ENCODE data around the gene HDC. TPM values are rescaled to one million over a fixed set of nuclear protein-coding genes. Genes with fewer than 3 reads are reported as not detected.

The HDC gene
- polyA plus RNA-seq, 1 donor: 1.2 TPM

GRCh38 chr15:50256188-50257041 is 9.1 kb downstream of the HDC start:
- DNase-seq (ENCODE audit: low read depth): no peak

DNA sequence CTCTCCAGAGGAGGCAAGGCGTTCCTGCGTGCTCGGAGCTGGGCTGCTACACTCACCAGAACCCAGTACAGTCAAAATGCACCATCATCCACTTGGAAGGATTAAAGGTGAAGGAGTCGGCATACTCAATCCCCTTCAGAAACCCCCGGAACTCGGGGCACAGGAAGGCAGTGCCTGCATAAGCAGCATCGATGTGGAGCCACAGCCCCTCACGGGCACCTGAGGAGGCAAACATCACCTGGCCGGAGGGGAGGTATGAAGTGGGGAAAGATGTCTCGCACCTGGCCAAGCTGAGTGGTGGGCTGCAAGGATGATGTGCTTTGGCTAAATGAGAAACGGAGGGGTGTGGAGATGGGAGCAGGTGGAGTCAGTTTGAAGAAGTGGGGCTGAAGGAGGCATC is 13.0 kb downstream of the HDC start:
- DNase-seq (ENCODE audit: low read depth): no peak

DNA sequence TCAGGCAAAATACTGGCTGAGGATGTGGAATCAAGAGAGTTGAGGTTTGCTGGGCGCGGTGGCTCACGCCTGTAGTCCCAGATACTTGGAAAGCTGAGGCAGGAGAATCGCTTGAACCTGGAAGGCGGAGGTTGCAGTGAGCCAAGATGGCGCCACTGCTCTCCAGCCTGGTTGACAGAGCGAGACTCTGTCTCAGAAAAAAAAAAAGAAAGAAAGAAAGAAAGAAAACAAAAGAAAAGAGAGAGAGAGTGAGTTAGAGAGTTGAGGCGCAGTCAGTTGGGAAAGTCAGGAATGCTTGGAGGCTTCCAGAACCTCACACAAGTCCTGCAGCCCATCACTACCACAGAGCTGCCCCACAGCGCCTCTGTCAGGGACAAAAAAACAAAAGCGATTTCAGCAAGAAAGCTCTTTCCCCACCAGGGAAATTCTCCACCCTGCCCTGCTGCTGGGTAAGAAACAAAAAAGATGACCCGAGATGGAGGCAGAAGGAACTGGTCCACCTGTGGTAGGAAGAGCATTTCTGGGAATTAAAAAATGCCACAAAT is 13.8 kb downstream of the HDC start:
- no peak for DNase-seq (ENCODE audit: low read depth)

DNA sequence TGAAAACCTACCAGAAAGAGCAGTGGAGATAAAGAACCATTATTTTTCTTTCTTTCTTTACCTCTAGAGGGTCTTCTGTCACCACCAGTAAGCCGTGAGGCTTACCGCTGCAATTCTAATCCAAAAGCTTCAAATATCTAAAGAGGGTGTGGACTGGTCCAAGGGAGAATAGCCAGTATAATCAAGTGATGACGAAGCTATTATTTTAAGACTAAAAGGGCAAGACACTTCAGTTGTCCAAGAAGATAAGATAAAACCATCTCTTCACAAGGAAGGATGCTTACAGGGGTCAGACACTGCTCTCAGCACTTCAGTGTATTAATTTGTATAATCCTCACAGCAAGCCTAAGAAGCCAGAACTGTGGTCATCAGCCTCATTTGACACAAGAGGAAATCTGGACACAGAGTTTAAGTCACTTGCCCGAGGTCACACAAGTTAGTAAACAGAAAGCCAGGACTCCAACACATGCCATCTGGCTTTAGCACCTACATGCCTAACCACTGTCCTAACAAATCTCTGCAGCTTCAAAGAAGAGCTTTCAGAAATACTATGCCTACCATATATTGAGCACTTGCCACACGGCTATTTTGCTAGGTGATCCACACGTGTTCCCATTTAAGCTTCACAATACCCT is 14.6 kb downstream of the HDC start:
- DNase-seq (ENCODE audit: low read depth): no peak

DNA sequence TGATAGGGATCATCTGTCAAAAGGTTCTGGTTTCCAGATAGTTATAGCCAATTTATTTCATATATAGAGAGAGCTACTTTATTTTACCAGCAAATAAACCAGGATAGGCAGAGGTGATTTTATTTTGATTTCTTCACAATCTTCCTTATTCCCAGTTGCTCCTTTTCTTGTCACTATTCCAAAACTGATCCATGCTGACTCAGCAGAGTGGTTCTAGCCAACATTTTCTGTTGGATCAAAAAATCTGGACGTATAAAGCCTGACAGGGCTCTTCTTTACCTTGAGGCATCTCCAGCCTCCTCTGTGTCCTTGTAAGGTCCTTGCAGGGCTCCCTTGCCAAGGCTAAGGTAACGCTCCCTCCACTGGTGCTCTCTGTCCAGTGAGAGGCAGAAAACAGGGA is 15.8 kb downstream of the HDC start:
- DNase-seq (ENCODE audit: low read depth): no peak

DNA sequence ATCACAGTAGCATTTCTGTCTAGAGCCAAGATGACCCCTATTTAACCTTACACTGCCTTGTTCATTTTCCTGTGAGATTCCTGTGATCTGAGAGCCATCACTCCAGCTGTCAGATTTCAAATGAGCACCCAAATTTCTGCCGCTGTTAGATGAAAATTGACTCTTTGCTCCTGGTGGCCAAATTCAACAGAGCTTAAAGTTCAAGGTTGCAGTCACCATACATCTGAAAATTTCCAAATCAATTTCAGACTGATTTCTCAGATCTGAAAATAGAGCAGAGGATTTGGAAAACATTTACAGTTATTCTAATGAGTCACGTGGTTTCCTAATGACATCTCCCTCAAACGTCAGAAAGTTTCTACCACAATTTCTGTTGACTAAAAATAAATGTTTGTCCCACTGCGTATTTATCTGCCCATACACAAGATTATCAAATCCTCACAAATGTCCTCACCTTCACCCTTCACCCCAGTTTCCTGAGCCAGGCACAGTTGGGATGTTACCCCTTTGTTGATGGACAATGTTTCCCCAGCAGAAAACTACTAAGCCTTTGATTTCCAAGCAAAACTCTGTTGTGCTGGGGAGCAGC is 16.4 kb downstream of the HDC start:
- no peak for DNase-seq (ENCODE audit: low read depth)

DNA sequence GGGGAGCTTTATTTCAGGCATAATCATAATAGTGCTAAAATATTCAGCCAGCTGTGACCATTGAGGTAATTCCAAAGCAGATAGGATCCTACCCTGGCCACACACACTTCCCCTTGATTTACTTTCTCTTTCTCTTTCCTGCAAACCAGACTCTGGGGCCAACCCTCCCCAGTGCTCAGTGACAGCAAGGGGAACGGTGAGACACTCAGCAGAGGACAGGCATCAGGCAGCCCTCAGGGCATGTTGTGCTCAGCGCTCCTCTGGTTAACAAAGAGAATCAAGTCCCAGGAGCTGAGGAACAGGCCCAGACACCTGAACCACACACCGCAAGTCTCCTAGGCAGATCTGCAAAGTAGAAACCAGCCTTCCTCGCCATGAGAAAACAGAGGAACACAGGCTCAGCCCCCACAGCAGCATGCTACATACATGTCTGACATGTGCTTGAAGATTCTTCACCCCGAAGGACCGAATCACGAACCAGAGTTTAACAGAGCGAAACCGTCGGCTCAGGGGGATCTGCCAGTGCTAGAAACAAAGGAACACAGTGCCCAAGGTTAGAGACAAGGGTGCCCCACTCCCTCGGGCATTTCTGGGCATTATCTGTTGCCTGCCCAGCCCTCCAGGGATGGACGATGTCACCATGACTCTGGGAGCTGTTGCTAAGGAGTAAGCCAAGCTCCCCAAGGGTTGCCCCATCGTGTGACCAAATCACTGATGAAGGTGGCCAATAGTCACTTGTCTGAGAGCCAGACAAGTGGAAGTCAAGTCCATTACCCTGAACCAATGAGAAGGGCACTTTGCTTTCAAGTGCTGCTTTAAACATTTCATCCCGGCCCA is 17.5 kb downstream of the HDC start:
- no peak for DNase-seq (ENCODE audit: low read depth)

DNA sequence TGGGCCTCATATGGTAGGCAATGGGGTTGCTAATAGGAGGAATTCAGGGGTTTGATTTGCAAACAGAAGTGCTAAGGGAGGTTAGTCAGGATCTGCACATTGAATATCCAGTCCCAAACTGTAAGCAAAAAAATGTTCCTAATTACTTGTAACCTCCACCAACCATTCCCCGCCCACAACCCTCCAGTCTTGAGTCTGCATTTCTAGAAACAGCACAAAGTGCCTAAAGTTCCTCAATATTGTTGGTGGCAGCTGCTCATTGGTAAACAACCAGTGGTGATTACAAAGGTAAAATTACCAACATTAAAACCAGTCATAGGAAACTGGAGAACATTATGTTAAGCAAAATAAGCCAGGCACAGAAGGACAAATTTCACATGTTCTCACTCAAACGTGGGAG is 18.9 kb downstream of the HDC start:
- DNase-seq (ENCODE audit: low read depth): no peak

DNA sequence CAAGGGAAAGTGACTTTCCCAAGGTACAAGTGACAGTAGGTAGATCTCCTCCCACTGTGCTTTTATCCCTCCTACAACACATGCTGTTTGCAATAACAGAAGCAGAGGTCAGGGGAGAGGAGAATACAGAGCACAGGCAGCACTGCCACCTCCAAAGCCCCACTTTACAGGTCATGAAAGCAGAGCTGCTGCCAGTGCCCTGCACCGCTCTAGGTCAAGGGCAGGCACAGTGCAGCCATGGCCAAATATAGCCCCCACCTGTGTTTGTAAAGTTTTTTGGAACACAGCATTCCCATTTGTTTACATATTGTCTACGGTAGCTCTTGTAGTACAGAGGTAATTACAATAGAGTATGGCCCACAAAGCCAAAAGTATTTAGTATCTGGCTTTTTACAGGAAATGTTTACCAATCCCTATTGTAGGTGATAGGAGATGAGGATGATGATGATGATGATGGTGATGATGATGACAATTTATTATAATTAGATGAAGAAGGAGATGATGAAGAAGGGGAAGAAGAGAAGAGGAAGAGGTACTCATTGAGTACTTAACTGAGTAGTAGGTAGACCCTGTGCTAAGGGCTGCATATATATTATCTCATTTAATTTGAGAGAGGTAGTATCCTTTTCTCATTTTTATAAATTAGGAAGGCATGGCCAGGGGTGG is 20.4 kb downstream of the HDC start:
- DNase-seq (ENCODE audit: low read depth): no peak

GRCh38 chr15:50244153-50244552 is 21.4 kb downstream of the HDC start:
- DNase-seq (ENCODE audit: low read depth): no peak

GRCh38 chr15:50241684-50242450 is 23.7 kb downstream of the HDC start:
- no peak for DNase-seq (ENCODE audit: low read depth)

GRCh38 chr15:50238255-50238654 is 27.3 kb downstream of the HDC start:
- no peak for DNase-seq (ENCODE audit: low read depth)

GRCh38 chr15:50236433-50236832 is 29.1 kb downstream of the HDC start:
- DNase-seq (ENCODE audit: low read depth): no peak

- DNase-seq (ENCODE audit: low read depth): no peak
These were observed 29.7 kb downstream of the HDC start for GRCh38 chr15:50235794-50236193.

- no peak for DNase-seq (ENCODE audit: low read depth)
These were observed 30.8 kb downstream of the HDC start for GRCh38 chr15:50234764-50235163.

DNA sequence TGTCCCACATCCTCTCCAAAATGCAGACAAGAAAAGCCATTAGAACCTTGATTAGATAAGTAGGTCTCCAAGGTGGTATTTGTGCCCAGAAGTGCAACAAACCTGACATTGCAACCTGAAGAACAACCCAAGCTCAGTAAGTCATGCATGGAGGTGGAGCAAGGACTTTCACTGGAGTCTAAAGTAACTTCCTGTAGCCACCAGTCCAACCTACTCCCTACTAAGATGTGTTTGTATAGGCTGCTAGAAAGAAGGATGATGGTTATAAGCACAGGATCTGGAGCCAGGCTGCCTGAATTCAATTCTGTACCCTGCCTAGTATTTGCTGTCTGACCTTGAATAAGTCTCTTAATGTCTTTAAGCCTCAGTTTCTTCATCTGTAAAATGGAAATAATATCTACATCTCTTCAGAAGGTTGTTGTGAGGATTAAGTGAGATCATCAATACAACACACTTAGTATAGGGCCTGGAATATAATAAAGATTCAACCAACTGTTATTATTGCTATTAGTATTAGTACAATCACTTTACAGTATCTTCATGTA is 32.3 kb downstream of the HDC start:
- no peak for DNase-seq (ENCODE audit: low read depth)

GRCh38 chr15:50232791-50233190 is 32.7 kb downstream of the HDC start:
- DNase-seq (ENCODE audit: low read depth): no peak

GRCh38 chr15:50231761-50232160 is 33.8 kb downstream of the HDC start:
- no peak for DNase-seq (ENCODE audit: low read depth)

- DNase-seq (ENCODE audit: low read depth): no peak
These were observed 36.2 kb downstream of the HDC start for GRCh38 chr15:50229336-50229735.

GRCh38 chr15:50228866-50229265 is 36.7 kb downstream of the HDC start:
- no peak for DNase-seq (ENCODE audit: low read depth)
